ENCODE data around the gene PAQR6.

GRCh38 chr1:156246781-156247459 lies 936 bp downstream of the PAQR6 start:
- TF ChIP-seq POLR2A (IDR thresholded peaks at IDR 0.05; ENCODE audit: low read length) = no peak
- TF ChIP-seq GATA1 (IDR thresholded peaks at IDR 0.05; ENCODE audit: low read depth, low read length) = no peak

All from erythroblast (primary cell).